ENCODE data around the gene NEU2.

- no peak for TF ChIP-seq POLR2A (IDR thresholded peaks at IDR 0.05; ENCODE audit: low read depth, low read length)
- no peak for TF ChIP-seq CTCF (conservative IDR thresholded peaks at IDR 0.05; ENCODE audit: low read depth, low read length)
- TF ChIP-seq FOS (IDR thresholded peaks at IDR 0.05; ENCODE audit: low read depth, low read length), result no peak
- TF ChIP-seq CEBPB (IDR thresholded peaks at IDR 0.05; ENCODE audit: low read depth, low read length), result no peak
- no peak for TF ChIP-seq SMC3 (IDR thresholded peaks at IDR 0.05; ENCODE audit: low read depth, low read length)
- no peak for TF ChIP-seq RAD21 (IDR thresholded peaks at IDR 0.05; ENCODE audit: low read length)
- TF ChIP-seq USF2 (IDR thresholded peaks at IDR 0.05; ENCODE audit: low read depth, low read length), result no peak
- TF ChIP-seq NFE2L2 (IDR thresholded peaks at IDR 0.05; ENCODE audit: low read depth, low read length), result no peak
- TF ChIP-seq ELK1 (IDR thresholded peaks at IDR 0.05; ENCODE audit: borderline replicate concordance, low read depth, low read length), result no peak
- TF ChIP-seq BHLHE40 (IDR thresholded peaks at IDR 0.05; ENCODE audit: low read depth, low read length), result no peak
- TF ChIP-seq MAZ (IDR thresholded peaks at IDR 0.05; ENCODE audit: borderline replicate concordance, low read depth, low read length), result no peak
These were observed 29.4 kb upstream of the NEU2 start for GRCh38 chr2:233002829-233003657.

Data from IMR-90 (cell line).